Hematopoietic multipotent progenitor cell (in vitro differentiated cells): ENCODE data around the gene MMP15. TPM values are rescaled to one million over a fixed set of nuclear protein-coding genes. Genes with fewer than 3 reads are reported as not detected.
"Not testable (repeated sequence)": the region's sequence is repeated elsewhere in the genome, so short reads cannot be mapped to it uniquely, and the experiment has no call there.

Source experiments
- DNase-seq, 3 donors: peaks; one replicate each; pipeline ENCODE4 v3.0.0-alpha.2; 2011 to 2015; ENCODE audit warnings: low read depth in 2 of 3, low spot score in 2 of 3
- total RNA-seq: library from RNA; depleted of rRNA; stranded (reverse); fragments of >200 nt; gene quantifications from one replicate; pipeline ENCODE4 v1.2.3, GENCODE V29; 2012

Gene MMP15
- total RNA-seq, 1 donor = 3.0 TPM

DNA sequence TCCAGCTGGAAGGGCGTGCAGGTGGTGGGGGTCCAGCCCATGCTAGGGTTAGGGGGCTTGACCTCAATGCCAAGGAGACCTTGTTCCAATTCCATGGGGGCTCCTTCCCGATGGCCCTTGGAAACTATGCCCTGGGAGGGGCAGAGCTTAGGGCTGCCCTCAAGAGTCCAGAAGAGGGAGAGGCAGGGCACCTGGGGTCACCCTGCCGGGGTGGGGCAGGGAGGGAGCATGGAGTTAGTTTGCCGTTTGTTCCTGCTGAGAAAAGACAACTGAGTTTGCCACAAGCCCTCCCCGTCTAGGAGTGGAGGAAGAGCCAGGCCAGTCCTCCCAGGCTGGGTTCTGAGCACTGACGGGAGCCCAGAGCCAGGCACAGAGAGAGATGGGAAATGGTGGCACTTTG lies 21.4 kb downstream of the MMP15 start:
- no peak for DNase-seq

DNA sequence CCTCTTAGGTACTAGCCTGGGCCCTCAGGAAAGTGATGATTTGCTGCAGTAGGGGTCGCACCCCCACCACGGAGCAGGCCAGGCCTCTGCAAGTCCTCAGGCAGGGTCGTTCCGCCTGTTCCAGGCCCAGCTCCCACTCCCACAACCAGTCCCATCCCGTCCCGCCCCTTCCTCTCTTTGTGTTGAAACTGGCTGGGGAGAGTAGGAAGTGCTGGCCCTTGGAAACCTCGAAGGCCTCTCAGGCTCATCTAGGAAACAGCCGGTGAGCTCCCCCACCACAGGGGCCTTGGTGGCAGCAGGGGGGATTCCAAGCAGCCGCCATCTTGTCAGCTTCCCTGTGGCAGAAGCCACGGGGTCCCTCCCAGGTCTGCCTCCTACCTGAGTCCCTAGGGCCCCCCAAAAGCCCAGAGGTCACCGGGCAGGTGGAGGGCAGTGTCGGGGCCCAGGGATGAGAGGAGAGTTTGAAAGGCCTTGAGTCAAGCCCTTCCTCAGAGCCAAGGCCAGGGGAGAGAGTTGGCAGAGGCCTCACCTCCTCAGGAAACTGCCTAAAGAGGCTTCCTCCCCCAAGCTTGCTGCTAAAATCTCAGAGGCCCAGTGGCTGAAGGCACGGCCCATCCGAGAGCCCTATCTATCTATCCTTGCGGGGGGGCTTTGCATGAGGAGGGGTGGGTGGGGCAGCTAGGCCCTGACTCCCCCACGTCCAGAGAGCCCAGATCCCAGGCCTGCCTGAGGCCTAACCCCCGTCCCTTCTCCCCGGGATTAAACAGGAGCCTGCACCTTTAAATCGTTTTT lies 22.2 kb downstream of the MMP15 start:
- DNase-seq = no peak

DNA sequence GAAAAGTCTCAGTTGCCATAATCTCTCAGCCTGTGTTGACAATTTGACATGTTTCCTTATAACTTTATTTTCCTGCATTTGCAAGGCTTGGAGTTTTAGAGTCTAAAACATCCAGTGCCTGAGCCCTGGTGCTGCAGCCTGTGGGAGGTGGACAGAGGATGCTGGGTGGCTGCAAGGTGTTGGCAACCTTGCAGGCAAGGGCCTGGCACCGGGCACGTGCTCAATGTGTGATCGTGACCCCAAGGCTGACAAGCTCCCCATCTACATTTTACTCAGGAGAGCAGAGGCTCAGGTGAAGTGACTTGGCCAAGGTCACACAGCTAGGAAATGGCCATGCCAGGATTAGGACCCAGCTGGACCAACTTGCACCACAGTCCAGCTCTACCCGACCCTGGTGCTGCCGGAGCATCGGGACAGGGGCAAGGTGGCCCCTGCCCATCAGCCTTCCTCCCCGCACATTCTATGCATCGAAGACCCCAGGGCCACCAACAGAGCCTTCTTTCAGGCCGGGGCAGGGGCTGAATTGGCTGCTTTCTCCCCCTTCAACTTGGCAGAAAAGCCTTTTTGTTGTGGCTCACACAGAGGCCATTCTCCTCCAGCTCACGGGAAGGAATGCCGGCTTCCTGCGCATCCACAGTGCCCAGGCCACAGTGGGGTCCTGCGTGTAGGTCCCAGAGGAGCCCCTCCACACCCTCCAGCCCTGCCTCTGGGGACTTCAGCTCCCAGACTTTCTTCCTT lies 23.1 kb downstream of the MMP15 start:
- DNase-seq = no peak

DNA sequence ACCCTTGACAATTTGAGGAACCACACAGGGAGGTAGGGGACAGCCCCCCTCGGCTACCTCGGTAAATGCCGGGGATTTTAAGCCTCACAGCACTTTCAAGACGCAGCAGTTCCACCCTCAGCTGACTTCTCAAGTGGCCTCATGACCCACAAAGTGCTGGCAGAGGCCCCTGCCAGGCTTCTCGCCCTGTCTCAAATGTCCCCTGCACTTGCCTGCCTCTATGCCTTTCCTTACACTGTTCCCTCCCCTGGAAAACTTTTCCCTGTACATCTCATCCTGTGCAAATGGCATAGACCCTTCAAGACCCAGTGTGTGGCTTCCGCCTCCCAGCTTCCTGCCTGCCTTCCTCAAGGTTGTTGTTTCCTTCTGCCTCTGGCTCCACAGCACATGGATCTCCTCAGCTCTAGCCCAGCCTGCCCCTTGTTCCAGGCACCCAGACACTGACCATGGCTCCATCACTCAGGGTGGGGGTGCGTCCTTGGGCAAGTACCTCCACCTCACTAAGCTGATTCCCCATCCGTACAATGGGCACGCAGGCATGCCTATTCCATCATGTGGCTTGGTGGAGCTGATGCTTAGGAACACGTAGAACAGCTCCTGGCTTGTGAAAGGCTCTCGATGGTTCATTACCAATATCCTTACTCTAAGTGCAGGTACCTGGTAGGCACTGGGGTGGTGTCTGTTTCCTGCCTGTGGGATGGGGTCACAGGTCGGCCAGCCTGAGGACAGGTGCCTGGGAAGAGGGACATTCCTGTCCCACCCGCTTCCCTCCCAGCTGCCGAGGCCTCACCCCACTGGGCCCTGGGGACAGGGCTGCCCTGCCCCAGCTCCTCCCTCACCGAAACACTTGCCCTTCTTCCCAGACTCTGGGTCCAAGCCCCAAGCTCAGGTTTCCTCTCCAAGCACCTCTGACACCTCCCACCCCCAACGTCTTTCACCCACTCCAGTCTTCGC lies 24.0 kb downstream of the MMP15 start:
- no peak for DNase-seq

DNA sequence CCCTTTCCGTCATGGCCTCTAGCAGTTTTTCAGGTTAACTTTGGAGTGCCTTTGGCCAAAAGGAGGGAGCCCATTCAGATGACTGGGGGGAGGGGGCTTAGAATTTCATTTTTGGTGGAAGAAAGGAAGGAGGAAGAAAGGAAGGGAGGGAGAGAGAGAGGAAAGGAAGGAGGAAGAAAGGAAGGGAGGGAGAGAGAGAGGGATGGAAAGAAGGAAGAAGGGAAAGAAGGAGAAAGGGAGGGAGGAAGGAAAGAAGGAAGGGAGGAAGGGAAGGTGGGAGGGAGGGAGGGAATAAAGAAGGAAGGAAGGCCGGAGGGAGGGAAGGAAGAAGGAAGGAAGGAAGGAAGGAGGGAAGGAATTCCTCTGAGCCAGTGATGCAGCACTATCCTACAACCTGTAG lies 25.7 kb downstream of the MMP15 start:
- DNase-seq = no peak

DNA sequence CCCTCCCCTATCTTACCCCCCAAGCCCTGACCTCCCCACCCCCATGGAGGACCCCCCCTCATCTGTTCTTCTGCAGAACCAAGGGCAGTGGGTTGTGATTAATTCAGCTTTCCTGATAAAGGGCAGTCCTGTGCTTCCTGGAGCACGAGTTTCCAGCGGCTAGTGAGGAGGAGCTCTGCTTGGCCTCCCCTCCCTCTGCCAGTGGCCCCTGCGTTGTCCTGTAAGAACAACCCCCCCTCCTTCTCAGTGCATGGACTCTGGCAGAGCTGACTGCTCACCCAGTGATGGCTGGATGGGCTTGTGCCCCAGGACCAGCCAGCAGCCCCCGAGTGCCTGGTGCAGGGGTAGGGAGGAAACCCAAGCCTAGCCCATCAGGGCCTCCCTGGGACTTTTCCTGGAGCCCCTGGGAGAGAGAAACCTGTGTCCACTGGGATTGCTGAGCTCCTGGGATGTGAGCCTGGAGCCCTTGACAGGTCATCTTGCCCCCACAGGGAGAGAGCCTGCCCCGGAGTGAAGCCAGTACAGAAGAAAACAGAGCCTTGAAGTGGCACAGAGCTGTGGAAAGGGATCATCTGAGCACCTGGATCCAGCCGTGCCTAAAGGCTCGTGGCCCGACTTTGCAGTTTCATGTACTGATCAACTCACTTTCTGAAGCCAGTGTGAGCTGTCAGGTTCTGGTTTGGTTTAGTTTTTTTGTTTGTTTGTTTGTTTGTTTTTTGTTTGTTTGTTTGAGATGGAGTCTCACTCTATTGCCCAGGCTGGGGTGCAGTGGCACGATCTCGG lies 26.5 kb downstream of the MMP15 start:
- DNase-seq = no peak

DNA sequence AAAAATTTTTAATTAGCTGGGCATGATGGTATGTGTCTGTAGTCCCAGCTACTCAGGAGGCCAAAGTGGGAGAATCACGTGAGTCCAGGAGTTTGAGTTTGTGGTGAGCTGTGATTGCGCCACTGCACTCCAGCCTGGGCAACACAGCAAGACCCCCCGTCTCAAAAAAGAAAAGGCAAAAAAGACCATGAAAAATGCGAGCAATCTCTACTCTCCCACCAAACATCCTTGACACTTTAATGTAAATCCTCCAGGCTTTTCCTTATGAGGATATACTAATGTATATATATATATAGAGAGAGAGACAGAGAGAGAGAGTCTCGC lies 28.1 kb downstream of the MMP15 start:
- no peak for DNase-seq

DNA sequence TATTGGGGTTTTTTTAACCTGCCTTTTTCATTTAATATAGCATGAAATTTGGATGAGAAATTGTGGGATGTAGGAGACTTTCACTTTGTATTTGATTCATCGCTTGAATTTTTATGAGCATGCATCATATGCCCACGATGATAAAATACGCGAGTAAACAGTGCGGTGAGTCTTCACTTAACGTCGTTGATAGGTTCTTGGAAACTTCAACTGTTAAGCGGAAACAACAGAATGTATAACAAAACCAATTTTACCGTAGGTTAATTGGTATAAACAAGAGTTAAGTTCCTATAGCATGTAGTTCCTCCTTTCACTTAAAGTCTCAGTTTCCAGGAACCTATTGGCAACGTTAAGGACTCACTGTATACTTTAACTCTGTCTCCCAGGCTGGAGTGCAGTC lies 28.7 kb downstream of the MMP15 start:
- peak in 1 of 3 donors; percentile 8 for DNase-seq

DNA sequence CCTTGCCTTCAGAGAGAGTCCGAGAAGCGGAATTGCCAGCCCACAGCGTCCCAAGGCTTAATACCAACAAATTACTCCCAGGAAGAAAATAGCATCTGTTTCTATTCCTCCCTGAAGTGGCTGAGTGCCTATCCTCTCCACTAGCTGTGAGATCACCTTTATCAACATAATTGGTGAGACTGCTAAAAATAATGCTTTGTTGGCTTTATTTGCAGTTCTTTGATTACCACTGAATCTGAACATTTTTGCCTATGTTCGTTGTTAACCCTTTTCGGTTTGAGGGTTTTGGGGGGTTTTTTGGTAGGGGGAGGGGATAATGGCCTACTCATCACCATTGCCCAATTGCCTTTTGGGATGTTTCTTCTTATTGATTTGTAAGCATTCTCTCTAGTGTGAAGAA lies 31.0 kb downstream of the MMP15 start:
- no peak for DNase-seq

DNA sequence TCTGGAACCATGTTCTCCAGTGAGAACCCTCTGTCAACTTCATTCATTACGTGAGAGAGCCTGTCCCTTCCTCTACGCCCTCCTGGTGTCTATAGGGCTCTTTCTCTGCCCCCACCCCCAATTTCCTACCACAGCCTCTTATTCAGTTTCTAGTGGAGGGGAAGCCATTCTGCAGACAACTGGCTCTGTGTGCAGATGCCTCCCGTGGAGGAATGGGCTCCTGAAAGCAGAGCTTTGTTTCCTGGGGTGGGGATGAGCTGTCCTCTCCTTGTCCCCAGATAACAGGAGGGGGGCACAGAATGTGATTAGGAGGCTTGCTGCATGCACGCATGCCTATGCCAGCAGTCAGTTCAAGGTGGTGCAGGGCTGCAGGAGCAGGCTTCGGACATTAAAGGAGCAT lies 31.6 kb downstream of the MMP15 start:
- no peak for DNase-seq

DNA sequence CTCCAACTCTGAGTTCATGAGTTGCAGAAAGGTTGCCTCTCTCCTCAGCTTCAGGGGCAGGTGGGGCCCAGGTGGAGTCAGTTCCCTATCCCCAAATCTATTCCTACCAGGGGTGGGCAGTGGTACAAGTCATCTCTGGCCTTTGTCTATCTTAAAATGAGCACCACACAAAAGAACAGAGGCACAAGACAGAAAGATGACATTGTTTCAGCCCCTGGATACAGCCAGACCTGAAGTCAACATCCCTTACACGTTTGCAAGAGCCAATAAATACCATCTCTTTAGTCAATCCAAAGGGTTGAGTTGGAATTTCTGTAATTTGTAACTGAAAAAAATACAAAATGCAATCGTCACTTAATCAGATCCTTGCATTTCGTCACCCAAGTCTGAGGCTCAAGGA lies 32.2 kb downstream of the MMP15 start:
- DNase-seq = no peak

DNA sequence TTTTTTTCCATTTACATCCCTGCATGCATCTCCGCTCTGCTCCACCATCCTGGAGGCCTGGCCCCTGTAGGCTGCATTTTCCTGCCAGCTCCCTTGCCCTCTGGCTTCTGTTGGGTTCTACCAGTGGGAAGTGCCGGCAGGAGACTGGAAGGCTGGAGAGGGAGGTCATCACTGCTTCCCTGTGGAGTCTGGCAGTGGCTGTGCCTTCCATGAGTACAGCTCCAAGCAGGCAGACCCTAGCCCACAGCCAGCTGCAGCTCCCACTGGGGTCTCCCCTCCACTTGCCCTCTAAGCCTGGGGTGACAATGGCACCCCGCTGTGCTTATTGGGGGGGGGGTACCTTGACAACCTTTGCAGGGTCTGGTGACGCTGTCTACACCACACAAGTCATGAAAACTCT lies 37.3 kb downstream of the MMP15 start:
- DNase-seq = no peak

DNA sequence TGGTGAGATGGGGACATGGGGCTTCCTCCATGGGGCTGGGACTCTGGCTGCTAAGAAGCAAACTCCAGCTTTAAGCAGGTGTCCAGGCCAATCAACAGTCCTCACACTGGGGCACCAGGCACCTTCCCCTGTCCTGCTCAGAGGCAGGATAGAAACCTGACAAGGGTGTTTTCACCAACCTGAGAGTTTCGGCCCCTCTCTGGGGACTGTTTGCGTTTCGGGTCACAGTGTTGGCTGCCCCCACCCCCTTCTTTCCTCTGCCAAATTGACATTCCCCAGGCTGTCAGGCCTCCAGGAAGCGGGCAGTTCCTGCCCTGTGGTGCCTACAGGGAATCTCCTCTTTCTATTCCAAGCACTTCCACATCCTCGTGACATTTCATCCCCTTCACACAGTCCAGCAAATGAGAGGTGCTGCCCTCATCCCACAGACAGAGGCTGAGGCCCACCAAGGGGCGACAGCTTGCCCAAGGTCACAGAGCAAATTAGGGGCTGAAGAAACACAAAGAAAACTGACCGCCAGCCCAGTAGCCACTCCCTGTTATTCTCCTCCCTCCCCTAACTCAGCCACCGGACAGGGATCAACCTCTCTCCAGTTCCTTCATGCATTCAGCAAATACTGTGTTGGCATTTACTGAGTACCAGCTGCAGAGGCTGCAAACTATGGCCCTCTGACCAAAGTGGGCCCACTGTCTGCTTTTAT lies 38.0 kb downstream of the MMP15 start:
- no peak for DNase-seq

DNA sequence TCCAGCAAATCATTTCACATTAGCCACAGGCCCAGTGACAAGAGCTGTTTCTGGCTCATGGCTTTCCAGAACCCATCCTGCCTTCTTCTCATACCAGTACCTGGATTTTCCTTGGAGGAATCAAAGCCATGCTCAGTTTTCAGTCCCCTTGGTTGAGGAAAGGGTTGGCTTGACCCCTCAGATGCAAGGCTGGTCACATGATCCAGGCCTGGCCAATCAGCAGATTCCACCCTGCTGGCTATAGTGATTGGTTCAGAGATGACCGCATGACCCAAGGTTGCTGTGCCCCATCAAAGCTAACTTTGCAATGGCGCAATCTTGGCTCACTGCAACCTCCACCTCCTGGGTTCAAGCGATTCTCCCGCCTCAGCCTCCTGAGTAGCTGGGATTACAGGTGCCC lies 45.0 kb downstream of the MMP15 start:
- DNase-seq = no peak

DNA sequence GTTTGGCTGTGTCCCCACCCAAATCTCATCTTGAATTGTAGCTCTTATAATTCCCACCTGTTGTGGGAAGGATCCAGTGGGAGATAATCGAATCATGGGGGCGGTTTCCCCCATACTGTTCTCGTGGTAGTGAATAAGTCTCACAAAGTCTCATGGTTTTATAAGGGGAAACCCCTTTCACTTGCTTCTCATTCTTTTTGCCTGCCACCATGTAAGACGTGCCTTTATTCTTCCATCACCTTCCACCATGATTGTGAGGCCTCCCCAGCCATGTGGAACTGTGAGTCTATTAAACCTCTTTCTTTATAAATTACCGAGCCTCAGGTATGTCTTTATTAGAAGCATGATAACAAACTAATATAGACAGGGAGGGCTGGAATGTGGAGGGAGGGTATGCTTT lies 46.6 kb downstream of the MMP15 start:
- not testable (repeated sequence) for DNase-seq

DNA sequence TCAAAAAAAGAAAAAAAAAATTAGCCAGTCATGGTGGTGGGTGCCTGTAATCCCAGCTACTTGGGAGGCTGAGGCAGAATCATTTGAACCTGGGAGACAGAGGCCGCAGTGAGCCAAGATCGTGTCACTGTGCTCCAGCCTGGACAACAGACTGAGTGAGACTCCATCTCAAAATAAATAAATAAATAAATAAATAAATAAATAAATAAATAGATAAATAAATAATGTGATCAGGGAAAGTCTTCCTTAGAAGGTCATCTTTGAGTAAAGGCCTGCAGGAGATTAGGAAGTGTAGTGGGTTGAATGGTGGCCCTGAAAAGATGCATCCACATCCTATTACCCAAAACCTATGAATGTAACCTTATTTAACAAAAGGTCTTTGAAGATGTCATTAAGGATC lies 47.5 kb downstream of the MMP15 start:
- DNase-seq = not testable (repeated sequence)

DNA sequence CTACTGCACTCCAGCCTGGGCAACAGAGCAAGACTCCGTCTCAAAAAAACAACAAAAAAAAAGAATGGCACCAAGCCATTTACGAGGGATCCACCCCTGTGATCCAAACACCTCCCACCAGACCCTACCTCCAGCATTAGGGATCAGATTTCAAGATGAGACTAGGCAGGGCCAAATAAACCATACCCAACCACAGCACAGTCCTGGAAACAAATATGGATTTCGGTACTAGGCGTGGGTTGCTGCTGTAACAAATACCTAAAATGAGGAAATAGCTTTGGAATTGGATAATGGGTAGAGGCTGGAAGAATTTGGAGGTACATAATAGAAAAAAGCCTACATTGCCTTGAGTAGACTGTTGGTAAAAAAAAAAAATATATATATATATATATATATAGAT lies 49.1 kb downstream of the MMP15 start:
- DNase-seq = no peak

DNA sequence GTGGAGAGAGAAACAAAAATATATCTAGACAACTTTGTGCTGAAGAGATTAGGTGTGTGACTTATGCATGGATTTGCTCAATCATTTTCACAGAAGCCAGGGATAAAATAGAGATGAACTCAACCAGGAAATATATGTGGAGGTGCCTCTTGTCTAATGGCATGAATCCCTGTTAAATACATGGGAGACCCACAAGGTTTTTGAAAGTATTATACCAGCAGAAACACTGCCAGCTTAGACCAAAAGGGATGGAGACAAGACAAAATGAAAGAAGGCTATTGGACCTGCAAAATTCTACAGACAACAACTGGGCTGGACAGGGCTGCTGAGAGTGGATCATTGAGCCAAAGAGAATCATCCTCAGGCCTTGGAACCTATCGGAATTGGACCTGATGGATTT lies 51.0 kb downstream of the MMP15 start:
- no peak for DNase-seq

DNA sequence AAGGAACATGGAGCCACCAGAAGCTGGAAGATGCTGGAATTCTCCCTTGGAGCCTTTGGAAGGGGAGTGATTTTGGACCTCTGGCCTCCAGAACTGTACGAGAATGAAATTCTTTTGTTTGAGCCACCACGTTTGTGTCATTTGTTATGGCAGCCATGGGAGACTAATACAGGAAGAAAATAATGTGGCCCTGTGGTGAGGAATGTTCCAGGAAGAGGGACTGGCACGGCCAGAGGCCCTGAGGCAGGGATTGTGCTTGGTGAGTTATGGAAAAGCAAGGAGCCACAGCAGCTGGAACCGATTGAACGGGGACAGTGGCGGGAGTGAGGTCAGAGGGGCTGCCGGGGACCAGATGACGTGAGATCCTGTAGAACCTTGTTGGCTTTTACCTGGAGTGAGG lies 52.2 kb downstream of the MMP15 start:
- DNase-seq = no peak

DNA sequence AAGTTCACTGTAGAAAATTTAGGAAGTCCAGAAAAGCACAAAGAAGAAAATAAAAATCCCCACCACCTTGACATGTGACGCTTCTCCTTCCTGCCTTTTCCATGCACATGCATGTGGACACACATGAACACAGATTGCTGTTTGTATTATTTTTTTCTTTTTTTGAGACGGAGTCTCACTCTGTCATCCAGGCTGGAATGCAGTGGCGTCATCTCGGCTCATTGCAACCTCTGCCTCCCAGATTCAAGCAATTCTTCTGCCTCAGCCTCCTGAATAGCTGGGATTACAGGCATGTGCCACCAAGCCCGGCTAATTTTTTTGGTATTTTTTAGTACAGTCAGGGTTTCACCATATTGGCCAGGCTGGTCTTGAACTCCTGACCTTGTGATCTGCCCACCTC lies 55.1 kb downstream of the MMP15 start:
- not testable (repeated sequence) for DNase-seq
